Small intestine (tissue), 7 donors: ENCODE results near the gene RFTN2. TPM values are rescaled to one million over a fixed set of nuclear protein-coding genes. Genes with fewer than 3 reads are reported as not detected.
"Not testable (repeated sequence)": the region's sequence is repeated elsewhere in the genome, so short reads cannot be mapped to it uniquely, and the experiment has no call there.

ENCODE experiments used
- DNase-seq, 2 donors: peaks; one replicate each; pipeline versions ENCODE4 v3.0.0 to v3.0.0-alpha.2; 2013
- FAIRE-seq: peaks from 2 replicates; lab custom pipeline; 2012; peaks lifted over from hg19 to GRCh38; lab: Jason Lieb, UNC
- H3K27ac ChIP-seq, 3 donors: one replicate each; pipeline ENCODE4 v1.5.1; 2013; ENCODE audit warnings: low read length in 2 of 3, mild to moderate bottlenecking in 2 of 3, control low read depth in 1 of 3, inconsistent platforms in 1 of 3, low read depth in 1 of 3, moderate library complexity in 1 of 3
- H3K27me3 ChIP-seq, 3 donors: one replicate each; pipeline ENCODE4 v1.6.1; 2013; ENCODE audit warnings: low read length in 3 of 3, inconsistent platforms in 1 of 3; ENCODE audit not compliant: control insufficient read depth in 3 of 3, insufficient read depth in 3 of 3
- H3K36me3 ChIP-seq, 3 donors: one replicate each; pipeline ENCODE4 v1.6.1; 2013; ENCODE audit warnings: low read length in 3 of 3, inconsistent platforms in 1 of 3, low read depth in 1 of 3, mild to moderate bottlenecking in 1 of 3, moderate library complexity in 1 of 3; ENCODE audit not compliant: control insufficient read depth in 3 of 3, insufficient read depth in 2 of 3
- H3K4me1 ChIP-seq, 3 donors: one replicate each; pipeline ENCODE4 v1.6.1; 2013; ENCODE audit warnings: low read length in 2 of 3, inconsistent platforms in 1 of 3, low read depth in 1 of 3, mild to moderate bottlenecking in 1 of 3, moderate library complexity in 1 of 3; ENCODE audit not compliant: control insufficient read depth in 3 of 3, insufficient read depth in 2 of 3
- H3K4me3 ChIP-seq, 3 donors: one replicate each; pipeline ENCODE4 v1.5.1; 2013; ENCODE audit warnings: low read length in 3 of 3, control low read depth in 1 of 3, inconsistent platforms in 1 of 3, low read depth in 1 of 3, mild to moderate bottlenecking in 1 of 3, moderate library complexity in 1 of 3
- H3K9me3 ChIP-seq, 2 donors: one replicate each; pipeline ENCODE4 v1.6.1; 2013; ENCODE audit warnings: low read depth in 1 of 2, low read length in 1 of 2; ENCODE audit not compliant: control insufficient read depth in 2 of 2, insufficient read depth in 1 of 2
- WGBS, 3 donors: extraction: QIAGEN DNeasy Blood & Tissue Kit; methylation state at CpG; one replicate each; pipeline ENCODE4 v1.1.7; 2013; 5-methylcytosine and 5-hydroxymethylcytosine counted together
- polyA plus RNA-seq, 4 donors: library from polyadenylated mRNA; stranded (reverse) in 3 of 4; unstranded in 1 of 4; fragments of 200-250 nt in 3 of 4; fragments of 120-200 nt in 1 of 4; gene quantifications; one replicate each; pipeline versions ENCODE4 v1.2.1 to v1.2.3, GENCODE V29; 2013
- donor health status: healthy with polysubstance abuse.
- donor health status: control.
- donor health status: control.
- donor health status: Bipolar disorder and iron deficiency.
- donor health status: healthy.

RFTN2 gene
- polyA plus RNA-seq, 4 donors: 1.1 to 2.7 (median 1.5) TPM; not detected in 1

GRCh38 chr2:197696571-197696970 lies 21.2 kb upstream of the RFTN2 start:
- not testable (repeated sequence) for H3K4me1 ChIP-seq, H3K4me3 ChIP-seq, H3K9me3 ChIP-seq, H3K36me3 ChIP-seq, FAIRE-seq, H3K27ac ChIP-seq, DNase-seq, H3K27me3 ChIP-seq
- WGBS, 3 donors: 93 to 100% (median 98%) methylated on average over 4 to 23 of the region's 29 CpGs

- H3K27ac ChIP-seq, H3K9me3 ChIP-seq, DNase-seq, H3K36me3 ChIP-seq, H3K4me1 ChIP-seq, H3K27me3 ChIP-seq, FAIRE-seq, H3K4me3 ChIP-seq: not testable (repeated sequence)
- 94 to 100% (median 95%) methylated on average over 3 to 25 of the region's 30 CpGs for WGBS, 3 donors
Measured at GRCh38 chr2:197695971-197696370, 20.6 kb upstream of the RFTN2 start.

- H3K27ac ChIP-seq, H3K4me3 ChIP-seq, H3K36me3 ChIP-seq, H3K27me3 ChIP-seq, FAIRE-seq, H3K4me1 ChIP-seq, H3K9me3 ChIP-seq, DNase-seq: not testable (repeated sequence)
- 89 to 96% (median 94%) methylated on average over 4 of the region's 6 CpGs for WGBS, 3 donors
Measured at GRCh38 chr2:197695206-197695605, 19.8 kb upstream of the RFTN2 start.

GRCh38 chr2:197677483-197677882 lies 2.1 kb upstream of the RFTN2 start:
- H3K36me3 ChIP-seq: no peaks in the 10 kb centered on the region
- H3K4me1 ChIP-seq: no peaks in the 10 kb centered on the region
- peaks cover 0 to 3% (median 0%) of the 10 kb centered on the region in 3 donors for H3K27me3 ChIP-seq
- DNase-seq (no peak), FAIRE-seq (no peak)
- H3K4me3 ChIP-seq: no peak overlapping the region
- H3K27ac ChIP-seq: no peak overlapping the region
- WGBS, 3 donors: 67 to 70% (median 68%) methylated on average over 2 of the region's 2 CpGs
- H3K9me3 ChIP-seq: no peaks in the 10 kb centered on the region

- Histone ChIP-seq H3K4me1 (no peaks in the 10 kb centered on the region), H3K36me3 (no peaks in the 10 kb centered on the region), H3K4me3 (no peak overlapping the region), H3K27me3 (peaks cover 0 to 3% (median 0%) of the 10 kb centered on the region in 3 donors), H3K9me3 (no peaks in the 10 kb centered on the region), H3K27ac (no peak overlapping the region)
- WGBS, 3 donors: 52 to 64% (median 63%) methylated on average over 3 of the region's 3 CpGs
- no peak for FAIRE-seq
- no peak for DNase-seq
Measured at GRCh38 chr2:197677056-197677455, 1.7 kb upstream of the RFTN2 start.

GRCh38 chr2:197675711-197676188 lies 363 bp upstream of the RFTN2 start:
- no peaks in the 10 kb centered on the region for H3K9me3 ChIP-seq
- DNase-seq (peak in 1 of 2 donors; percentile 22), FAIRE-seq (no peak)
- H3K27ac ChIP-seq: peak overlapping the region in 2 of 3 donors; percentile 59 to 70
- WGBS, 3 donors: 39 to 50% (median 46%) methylated on average over 6 of the region's 6 CpGs
- no peaks in the 10 kb centered on the region for H3K36me3 ChIP-seq
- H3K4me3 ChIP-seq: peak overlapping the region in 1 of 3 donors; percentile 37
- H3K27me3 ChIP-seq: peaks cover 0 to 3% (median 0%) of the 10 kb centered on the region in 3 donors
- H3K4me1 ChIP-seq: no peaks in the 10 kb centered on the region

GRCh38 chr2:197674591-197674990 lies 796 bp downstream of the RFTN2 start:
- peak overlapping the region in 1 of 3 donors; percentile 37 for H3K4me3 ChIP-seq
- H3K4me1 ChIP-seq: no peaks in the 10 kb centered on the region
- H3K9me3 ChIP-seq: no peaks in the 10 kb centered on the region
- no peak for FAIRE-seq
- WGBS, 3 donors: 30 to 50% (median 46%) methylated on average over 3 of the region's 3 CpGs
- DNase-seq: no peak
- no peaks in the 10 kb centered on the region for H3K36me3 ChIP-seq
- peaks cover 0 to 3% (median 0%) of the 10 kb centered on the region in 3 donors for H3K27me3 ChIP-seq
- peak overlapping the region in 1 of 3 donors; percentile 70 for H3K27ac ChIP-seq

- peak overlapping the region in 1 of 3 donors; percentile 37 for H3K4me3 ChIP-seq
- no peaks in the 10 kb centered on the region for H3K9me3 ChIP-seq
- DNase-seq: no peak
- H3K36me3 ChIP-seq: no peaks in the 10 kb centered on the region
- H3K27me3 ChIP-seq: peaks cover 0 to 3% (median 0%) of the 10 kb centered on the region in 3 donors
- no peak overlapping the region for H3K27ac ChIP-seq
- WGBS, 3 donors: 47 to 53% (median 52%) methylated on average over 1 of the region's 1 CpG
- peak; percentile 90 for FAIRE-seq
- H3K4me1 ChIP-seq: no peaks in the 10 kb centered on the region
Measured at GRCh38 chr2:197674060-197674459, 1.3 kb downstream of the RFTN2 start.

GRCh38 chr2:197673606-197674005 lies 1.8 kb downstream of the RFTN2 start:
- FAIRE-seq (no peak), DNase-seq (no peak)
- peaks cover 0 to 3% (median 0%) of the 10 kb centered on the region in 3 donors for H3K27me3 ChIP-seq
- no peak overlapping the region for H3K4me3 ChIP-seq
- H3K27ac ChIP-seq: no peak overlapping the region
- WGBS, 3 donors: 26 to 33% (median 28%) methylated on average over 1 of the region's 1 CpG
- H3K4me1 ChIP-seq: no peaks in the 10 kb centered on the region
- H3K9me3 ChIP-seq: peaks cover 0 to 1% of the 10 kb centered on the region in 2 donors
- no peaks in the 10 kb centered on the region for H3K36me3 ChIP-seq
